Stimulated activated CD8-positive, alpha-beta memory T cell treated with anti-CD3 and anti-CD28 coated beads, Interleukin-4, amount 100 ng/mL, for 4 hours (primary cell): ENCODE measurements around the gene PRRX1.

Source experiments
- DNase-seq, 2 donors: peaks; one replicate each; pipeline ENCODE4 v3.0.0-alpha.2; 2020; ENCODE audit warnings: low read depth in 2 of 2, low spot score in 1 of 2

The PRRX1 gene

DNA sequence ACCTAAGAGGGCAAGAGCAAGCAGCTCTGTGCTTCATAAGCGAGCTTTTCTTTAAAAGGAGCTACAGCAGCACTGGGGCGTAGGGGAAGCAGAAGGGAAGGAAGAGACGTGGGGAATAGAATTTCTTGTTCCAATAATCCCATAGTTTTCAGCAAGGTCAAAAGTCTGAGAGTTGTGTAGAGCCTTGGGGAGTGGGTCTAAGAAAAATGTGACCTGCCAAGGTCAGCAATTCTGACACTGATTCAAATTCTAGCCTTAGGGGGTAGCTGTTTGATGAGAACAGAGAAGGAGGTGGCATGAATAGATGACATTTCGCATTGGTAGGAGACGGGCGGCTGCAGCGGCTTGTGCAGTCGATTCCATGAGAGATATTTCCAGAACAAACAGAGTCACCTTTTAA, 22.4 kb downstream of the PRRX1 start:
- no peak for DNase-seq

DNA sequence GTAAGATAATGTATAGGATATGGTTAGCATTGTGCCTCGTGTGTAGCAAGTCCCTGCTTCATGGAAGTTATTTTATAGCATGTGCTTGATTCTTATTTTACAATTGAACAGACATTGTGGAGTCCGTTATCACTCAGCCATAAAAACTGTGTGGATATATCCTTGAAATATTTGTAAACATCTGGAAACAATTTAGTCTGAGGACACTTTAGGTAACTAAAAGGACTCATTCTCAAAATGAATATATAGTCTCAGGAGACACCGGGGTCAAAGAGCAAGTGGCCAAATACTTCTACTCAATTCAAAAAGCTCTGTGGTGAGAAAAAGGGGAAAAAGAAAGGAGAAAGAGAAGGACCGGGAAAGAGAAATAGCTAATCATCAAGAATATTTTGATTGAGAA, 23.7 kb downstream of the PRRX1 start:
- DNase-seq: no peak

DNA sequence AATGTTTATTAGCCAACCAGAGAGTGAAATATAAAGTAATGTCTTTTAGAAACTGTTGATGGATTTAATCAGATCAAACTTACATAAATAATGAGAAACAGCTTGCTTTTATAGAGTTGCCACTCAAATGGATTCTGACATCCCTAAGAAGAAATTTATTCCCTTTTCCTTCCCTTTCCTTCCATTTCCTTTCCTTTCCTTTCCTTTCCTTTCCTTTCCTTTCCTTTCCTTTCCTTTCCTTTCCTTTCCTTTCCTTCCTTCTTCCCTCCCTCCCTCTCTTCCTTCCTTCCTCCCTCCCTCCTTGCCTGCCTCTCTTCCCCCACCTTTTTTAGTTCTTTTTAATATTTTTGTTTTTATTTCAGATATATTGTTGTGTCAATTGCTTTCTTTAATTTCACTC, 27.3 kb downstream of the PRRX1 start:
- no peak for DNase-seq

DNA sequence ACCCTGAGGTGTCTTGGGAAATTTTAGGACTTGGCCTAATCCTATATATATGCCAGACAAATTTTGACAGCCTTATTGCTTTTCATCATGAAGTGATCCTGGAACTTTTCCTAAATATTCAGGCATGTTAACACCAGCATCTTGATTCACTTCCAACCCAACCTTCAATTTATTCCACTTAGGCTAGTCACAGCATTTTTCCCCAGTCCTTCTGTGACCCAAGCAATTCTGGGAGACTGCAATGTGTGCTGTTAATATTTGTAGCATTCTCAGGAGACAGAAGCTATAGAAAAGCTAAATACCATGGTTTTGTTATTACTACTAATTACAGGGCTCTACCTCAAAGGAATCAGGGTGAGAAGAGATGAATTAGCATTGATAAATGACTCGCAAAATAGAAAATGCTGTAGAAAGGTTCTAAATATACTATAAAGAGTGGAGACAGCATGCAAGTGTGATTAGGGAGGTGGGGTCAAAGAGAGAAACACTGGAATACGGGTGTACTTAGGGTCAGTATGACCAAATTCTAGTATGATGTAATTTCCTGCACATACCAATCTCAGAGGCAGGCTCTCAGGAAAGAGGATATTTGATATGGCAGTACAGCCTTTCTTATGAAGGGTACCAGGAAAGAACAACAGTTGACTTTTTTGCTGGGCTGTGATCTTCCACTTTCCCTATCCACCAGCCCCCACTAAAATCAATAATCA, 29.1 kb downstream of the PRRX1 start:
- no peak for DNase-seq

DNA sequence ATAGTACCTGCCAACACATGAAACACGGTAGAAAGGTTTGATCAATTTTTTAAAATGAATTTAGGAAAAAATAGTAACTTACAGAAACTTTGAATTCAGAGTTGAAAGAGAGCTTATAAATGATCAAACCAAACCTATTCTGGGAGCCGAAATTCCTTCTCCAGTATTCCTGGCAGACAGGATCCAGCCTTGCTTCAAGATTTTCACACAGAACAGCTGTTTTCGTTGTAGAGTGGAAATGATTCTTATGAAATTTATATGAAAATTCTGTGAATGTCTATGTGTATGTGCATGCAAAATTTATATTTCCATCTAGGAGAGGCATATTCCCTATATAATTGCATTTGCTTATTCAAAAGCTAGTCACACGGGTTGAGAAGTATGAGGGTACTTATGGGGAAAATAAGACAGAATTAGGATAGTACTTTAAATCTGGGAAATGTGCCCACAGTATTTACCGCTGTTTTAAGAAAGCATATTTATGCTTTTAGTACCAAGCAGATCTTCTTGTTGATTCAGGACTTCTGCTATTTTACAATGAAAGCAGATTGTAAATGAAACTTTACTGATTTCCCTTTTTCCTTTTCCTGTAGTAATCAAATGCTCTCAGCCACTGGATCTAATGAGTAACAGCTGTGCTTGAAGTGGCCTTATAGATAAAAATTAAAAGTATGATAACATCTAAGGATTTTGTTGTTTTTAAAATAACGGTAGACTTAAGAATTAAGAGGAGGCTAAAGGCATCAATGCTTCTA, 30.4 kb downstream of the PRRX1 start:
- no peak for DNase-seq

DNA sequence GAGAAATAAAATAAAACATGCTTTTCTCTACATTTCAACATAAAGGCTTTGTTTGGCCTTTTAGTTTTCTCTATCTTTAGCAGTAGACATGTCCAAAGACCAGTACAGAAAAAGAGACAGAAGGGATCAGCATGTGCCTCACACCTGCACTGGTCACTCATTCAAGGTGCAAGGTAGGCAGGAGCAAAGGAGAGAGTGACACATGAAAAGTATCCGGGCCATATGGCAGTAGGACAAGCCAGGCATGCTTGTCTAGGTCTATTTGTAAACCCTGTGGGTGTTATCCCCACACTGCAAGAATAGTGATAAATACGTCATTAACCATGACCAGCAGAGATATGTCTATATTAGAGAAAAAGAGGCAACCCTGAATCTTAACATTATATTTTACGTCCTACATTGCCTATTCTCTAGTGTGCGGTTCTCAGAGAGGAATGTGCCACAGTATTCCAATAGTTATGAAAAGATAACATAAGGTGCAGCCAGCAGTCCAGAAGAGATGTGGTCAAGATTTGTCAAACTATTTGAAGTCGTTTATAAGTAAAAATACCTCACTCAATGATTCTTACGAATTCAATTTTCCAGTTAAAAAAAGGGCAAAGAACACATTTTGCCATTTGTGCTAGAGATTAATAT, 32.1 kb downstream of the PRRX1 start:
- DNase-seq: no peak

DNA sequence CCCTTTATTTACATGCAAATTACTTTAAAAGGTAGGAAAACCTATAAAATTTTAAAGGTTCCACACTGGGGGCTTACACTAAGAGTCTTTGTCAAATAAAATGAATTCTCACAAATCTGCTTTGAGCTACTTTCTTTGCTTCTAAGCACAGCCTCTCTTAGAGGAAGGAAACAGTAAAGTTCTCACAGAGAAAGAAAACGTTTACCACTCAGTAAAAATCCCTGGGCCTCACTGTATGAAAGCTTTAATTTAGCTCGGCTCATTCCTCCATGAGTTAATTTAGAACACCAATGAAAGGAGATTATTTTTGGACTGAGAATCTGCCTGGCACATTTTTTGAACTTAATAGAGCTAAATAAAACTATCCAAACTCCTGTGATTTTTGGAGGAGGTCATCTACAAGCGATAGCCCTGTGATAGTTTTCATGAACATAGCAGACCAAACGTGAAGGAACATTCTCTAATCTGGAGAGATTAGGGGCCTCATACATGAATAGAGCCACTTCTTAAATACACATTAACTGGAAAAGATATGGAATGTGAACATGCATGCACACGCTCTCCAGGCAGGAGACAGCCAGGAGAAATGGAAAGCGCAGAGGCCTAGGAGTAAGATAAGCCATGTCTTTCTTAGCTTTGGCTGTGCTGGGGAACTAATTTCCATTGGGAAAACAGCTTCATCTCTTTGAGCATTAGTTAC, 32.8 kb downstream of the PRRX1 start:
- no peak for DNase-seq

DNA sequence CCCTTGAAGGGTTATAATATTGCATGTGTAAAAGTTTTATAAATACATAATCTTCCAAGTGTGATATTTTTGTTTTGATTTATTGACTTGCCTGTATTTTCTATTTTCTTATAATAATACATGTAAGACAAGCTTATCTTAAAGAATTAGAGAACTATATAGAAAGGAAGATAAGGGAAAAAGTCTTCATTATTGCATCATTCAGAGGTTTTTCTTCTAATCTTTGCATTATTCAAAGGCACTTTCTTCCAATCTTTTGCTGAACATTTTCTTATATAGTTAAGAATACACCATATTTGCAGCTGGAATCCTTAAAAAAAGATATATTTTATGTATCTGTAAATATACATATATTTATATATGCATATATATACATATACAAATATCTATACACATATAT, 33.4 kb downstream of the PRRX1 start:
- no peak for DNase-seq

DNA sequence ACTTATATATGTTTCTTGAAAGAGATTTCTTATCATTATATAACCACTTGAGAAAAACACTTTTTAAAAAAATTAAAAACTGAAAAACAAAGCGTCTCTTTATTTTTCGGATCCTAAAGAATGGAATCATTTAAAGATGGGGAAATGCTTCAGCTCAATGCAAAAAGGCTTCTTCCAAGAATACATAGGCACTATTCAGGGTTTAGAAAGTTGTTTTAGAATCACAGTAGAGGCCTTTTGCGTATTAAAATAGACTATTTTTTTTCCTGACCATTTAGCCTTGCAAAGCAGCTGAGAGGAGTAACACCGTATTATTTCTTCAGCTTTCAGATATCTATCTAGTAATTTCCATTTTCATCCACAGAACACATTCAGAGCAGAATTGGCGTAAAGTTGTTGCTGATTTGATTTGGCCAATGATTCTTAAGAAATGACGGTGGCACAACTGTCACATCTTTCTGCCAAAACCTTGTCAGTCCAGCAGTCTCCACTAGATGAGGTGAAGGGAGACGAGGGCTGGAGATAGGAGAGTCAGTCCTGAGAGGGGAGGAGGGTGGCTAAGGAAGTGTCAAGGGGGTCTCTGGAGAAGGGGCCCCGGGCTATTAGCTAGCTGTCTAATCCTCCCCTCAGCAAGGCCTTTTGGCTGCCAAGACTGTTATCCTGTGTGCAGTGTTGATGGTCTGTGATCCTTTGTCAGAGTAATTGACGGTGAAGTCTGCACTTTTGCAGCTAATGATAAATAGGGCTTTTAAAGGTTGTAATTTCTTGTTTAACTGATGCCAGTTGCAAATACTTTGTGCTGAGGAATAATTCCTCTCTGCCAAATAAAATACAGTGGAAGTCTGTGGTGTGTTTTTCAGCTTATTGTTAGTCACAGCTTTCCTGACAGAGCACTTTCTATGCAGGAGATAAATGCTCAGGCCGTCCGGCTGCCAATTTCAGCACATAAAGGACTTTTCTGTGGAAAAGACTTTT, 34.7 kb downstream of the PRRX1 start:
- DNase-seq: no peak

DNA sequence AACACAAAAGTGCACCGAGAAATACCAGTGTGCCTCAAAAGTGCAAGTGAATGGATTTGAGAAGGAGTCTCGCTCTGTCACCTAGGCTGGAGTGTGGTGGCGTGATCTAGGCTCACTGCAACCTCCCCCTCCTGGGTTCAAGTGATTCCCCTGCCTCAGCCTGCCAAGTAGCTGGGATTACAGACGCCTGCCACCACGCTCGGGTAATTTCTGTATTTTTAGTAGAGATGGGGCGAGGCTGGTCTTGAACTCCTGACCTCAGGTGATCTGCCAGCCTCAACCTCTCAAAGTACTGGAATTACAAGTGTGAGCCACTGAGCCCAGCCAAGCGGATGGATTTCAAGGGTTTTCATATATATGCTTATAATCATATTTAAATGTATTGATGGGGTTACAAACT, 35.8 kb downstream of the PRRX1 start:
- no peak for DNase-seq

DNA sequence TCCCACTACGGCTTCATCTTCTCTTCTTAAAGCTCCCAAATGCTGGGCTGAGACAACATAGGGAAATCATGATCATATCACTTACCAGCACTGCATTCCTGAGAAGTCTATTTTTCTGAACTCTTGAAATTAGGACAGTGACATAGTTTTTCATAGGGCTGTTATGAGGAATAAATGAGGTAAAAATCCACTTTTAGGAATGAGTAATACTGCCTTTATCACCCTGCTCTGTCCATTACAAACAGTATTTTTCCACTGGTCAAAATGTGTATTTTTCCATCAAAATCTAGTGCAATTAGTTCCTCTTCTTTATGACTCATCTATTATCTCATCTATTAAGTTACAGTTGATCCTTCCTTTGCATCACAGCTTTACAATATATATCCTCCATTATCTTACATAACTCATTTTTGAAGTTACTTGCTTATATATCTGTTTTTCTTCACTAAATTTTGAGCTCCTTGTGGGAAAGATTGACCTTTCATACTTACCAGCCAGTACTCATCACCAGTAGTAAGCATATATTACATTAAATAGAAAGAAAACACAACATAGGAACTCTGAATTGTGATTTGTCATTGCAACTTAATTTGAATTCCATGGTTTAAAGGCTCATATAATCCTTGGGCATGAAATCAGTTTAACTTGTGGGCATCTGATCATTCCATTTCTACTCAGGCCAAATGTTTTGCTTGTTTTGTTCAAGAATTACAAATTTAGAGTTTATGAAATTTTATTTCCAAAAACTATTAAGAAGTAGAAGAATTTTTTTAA, 37.1 kb downstream of the PRRX1 start:
- no peak for DNase-seq

DNA sequence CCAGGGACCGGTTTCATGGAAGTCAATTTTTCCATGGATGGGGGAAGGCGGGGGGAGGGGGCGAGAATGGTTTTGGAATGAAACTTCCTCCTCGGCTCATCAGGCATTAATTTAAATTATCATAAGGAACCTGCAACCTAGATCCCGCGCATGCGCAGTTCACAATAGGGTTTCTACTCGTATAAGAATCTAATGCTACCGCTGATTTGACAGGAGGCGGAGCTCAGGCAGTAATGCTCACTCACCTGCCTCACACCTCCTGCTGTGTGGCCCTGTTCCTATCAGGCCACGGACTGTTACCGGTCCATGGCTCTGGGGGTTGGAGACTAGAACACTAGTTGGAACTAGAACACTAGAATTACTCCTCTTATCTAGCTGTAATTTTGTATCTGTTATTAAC, 38.0 kb downstream of the PRRX1 start:
- no peak for DNase-seq

DNA sequence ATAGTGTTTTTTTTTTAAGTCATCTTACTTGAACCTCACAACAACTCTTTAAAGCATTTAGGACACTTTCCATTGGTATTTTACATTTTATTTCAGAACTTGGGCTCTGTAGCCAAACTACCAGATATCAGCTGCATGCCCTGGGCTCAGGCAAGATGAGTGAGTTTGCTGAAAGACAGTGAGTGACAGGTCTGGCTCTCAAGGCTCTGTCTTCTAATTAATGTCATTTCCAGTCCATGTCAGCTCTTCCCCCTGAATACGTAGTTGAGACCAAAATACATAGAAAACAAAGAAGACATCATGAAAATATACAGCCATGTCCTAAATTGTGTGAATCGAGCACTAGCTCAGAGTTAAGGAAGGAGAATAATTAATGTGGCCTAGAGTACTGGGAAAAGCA, 39.7 kb downstream of the PRRX1 start:
- DNase-seq: no peak

DNA sequence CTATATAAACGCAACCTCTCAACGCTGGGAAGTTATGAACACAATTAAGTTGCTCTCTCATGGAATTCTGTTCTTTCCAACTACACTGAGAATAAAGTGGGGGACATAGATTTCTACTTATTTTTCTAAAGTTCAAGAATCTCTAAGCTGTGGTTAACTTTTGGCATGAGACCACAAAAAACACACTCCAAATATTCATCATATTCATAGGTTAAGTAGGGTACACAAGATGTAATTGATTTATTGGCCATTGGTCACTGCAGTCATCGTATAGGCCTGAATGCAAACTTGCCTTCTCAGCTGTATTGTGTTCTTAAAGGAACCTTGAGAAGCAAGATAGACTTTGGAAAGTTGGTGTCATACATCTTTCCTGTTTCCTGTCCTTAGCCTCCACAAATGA, 40.3 kb downstream of the PRRX1 start:
- DNase-seq: no peak

DNA sequence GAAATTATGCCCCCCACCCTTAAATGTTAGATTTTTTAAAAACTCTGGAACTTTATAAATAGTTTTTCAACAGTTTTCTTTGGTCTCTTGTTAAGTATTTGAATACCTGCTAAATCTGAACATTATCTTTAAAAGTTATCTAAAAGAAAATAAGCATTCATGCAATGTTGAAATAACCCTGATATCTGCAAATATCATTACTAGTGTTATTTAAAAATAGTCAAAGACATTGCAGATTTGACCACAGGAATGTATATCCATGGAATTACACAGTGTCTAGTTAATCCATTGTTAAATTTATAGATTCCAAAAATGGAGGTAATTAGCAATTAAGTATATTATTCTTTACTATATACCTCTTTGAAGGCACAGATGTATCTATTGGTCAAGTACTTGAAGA, 42.0 kb downstream of the PRRX1 start:
- DNase-seq: no peak

DNA sequence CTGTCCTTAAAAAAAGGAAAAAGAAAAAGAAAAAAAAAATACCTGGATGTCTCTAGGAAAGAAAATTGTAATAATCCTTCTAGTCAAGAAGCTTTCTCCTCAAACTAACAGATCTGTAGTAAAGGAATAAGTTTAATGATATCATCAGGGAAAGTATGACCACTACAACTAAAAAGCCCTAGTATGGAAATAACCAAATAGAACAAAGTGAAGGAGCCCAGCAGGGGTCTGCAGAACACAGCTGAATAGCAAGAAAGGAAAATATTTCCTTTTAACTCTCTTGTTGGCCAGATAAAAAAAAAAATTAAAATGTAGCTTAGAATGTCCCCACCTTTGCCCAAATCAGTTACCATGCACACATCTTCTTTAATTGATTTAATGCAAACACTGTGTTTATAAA, 43.2 kb downstream of the PRRX1 start:
- no peak for DNase-seq

DNA sequence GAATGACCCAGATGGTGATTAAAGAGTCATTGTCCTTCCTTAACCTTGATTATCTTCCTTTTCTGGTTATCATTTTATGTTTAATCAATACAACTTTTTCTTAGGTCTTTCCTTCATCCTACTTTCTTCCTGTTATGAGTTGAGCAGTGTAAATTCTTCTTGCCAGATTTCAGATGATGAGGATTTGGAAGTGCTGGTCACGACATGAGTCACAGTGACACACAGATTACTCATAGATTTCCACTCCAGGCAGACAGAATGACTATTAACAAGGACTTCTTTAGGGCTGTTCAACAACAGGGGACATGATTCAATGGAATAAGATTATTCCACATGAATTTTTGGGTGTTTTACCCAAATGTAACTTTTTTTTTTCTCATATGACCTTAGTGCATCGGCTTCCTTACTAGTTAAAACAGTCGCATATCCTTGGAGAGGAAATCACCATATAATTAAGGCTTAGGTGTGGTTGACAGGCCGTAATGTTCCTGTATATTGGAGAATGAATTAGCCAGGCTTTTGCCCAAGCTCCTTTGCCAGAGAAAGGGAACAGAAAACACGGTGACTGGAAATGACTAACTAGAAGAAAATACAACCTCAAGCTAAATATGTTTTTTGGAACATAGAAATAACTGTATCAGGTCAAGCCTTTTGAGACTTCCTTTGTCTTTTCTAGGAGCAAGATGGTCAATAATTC, 44.2 kb downstream of the PRRX1 start:
- DNase-seq: no peak

DNA sequence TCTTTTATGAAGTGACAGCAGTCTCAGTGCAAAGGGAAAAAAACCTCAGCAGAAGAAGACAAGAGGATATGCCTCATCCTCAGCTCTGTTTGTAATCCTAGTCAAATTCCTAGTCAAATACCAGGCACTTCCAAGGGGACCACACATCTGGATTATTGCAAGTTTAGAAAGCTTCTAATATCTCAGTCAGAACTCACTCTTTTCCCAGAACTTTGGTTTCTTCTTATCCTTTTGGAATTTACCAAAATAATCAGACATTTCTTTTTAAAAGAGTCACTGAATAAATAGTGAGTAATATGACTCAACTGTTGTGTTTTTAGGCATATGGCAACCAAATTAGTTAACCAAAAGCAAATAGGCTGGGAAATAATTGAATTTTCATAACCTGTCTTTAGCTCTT, 47.8 kb downstream of the PRRX1 start:
- no peak for DNase-seq

DNA sequence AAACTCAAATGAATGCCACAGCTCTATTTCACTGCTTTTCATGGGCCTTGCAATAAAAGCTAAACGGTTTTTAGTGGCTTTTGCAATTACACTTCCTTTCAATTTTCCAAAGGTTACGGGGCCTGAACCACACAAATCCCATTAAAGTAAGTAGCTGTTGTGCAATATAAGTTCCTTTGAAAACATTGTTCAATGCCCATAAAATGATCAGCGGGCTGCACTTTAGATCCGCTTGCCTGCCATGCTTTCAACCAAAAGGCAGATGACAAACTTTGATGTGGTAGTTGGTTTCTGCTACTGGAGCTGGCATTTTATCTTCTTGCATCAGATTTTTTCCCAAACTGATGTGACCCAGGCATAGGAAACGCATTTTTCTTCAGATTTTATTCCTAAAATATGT, 50.2 kb downstream of the PRRX1 start:
- DNase-seq: no peak
